GM18498 (cell line): ENCODE results near the gene PCDHB1.

Source experiments
- ATAC-seq: cut with Tn5 transposase; IDR thresholded peaks from one replicate; pipeline ENCODE4 v1.9.1; 2021; ENCODE audit warnings: mild to moderate bottlenecking, moderate library complexity; ENCODE audit not compliant: unreplicated experiment

The PCDHB1 gene, protein sequence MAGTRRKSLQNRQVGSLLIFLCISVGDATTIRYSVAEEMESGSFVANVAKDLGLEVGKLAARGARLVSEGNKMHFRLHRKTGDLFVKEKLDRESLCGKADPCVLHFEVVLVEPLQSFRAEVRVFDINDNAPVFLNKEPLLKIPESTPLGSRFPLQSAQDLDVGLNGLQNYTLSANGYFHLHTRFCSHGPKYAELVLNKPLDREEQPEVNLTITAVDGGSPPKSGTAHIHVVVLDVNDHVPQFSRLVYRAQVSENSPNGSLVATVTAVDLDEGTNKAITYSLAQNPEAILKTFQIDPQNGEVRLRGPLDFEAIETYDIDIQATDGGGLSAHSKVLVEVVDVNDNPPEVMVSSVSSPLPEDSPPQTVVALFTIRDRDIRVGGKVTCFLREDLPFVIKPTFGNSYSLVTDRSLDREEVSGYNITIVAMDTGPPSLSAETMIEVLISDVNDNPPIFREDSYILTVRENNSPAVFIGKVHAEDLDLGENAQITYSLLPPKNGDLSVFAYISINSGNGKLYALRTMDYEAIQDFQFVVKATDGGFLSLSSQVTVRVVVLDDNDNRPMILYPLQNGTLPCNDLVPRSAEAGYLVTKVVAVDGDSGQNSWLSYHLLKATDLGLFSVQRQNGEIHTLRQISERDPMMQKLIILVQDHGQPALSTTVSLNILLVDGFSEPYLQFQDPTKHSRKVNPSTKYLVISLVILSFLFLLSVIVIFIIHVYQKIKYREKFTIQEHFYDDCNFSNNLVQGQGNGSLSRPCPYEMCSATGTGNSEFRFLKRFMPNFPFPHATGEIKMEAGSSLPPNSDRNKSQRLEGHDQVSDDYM

DNA sequence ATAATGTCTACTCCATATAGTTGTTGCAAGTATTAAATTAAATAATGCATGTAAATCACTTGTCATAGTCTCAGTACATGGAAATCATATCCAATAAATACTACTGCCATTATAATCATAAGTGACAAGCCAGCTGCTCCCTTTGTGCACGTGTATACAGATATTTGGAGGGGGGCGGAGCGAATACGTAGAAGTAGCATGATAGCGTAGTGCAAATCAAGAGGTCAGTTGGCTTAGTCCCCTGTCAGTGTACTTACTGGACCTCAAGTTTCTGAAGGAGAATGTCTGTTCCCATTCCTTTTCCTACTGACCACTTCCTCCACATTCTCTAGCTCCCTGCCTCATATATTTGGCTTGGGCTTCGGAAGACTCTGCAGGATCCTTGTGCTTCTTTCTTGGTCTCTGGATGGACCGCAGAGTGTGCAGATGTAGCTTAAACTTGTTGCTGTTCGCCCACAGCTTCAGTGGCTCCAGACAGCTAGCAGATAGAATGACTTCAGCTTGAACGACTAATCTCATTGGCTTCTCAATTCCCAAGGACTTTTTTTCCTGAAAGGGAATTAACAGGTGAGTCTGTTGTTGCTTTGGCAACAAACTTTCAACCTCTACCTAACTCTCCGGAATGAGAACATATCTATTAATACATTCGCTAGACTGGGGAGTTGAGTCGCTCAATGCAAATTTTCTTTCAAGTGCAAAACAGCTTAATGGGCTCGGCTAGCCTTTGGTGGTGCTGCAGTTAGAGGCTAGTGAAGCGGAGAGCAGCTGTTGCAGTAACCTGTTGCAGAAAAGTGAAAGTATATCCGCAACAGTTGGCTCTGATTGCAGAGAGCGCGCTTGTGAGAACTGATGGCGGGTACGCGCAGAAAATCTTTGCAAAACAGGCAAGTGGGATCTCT lies at the start of gene PCDHB1:
Gene PCDHB1, plus strand, starts transcription at position 753 of the 899 bp plus-strand sequence. Its CDS starts 97 bp downstream, at position 850.
- no peak for ATAC-seq

DNA sequence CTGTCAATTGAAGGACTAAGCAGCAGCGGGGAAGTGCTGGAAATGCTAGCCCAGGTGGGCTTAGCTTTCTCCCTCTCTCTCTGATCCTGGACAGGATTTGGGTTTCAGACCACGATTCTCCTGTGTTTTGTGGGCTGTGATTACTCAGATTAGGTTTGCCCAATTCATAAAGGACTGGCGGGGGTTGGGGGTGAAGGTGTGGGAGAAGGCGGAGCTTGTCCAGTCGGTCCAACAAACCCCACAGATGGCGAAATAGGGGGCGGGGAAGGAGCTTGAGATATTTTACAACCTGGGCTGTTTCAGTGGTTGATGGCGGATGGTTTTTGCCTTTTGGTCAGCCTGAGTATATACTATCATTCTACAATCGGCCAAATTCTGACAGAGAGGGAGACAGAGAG lies 49.7 kb upstream of the PCDHB1 start:
- ATAC-seq = no peak

DNA sequence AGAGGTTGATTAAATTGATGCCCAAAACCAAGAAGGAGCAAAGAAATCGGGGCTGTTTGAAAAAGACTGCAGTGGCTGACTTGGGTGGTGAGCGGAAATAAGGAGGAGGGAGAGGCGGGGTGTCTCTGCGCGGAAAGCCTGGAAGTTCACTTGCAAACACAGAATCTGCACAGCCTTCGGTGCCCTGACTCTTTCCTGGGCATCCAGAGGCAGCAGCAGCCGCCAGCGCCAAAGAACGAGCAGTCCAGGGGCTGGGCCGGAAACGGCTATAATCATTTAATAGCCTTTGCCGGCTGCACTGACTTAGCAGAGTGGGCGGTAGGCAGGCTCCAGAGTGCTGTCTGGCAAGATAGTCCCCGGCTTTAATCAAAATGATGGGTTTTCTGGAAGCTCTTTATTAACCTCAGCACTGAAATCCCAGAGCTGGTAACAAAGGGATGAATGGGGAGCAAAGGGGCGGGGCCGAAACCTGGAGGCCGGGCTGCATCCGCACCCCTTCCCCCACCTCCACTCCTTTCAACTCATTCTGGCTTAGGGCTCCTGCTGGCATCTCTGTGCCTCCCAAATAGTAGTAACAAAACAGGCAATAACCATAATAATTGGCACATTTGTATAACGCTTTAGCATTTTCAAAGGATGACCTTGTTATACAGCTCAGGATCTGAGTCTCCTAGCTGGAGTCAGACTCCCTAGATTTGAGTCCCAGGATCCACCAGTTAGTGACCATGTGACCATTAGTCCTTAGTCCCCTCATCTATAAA lies 49.1 kb upstream of the PCDHB1 start:
- no peak for ATAC-seq

DNA sequence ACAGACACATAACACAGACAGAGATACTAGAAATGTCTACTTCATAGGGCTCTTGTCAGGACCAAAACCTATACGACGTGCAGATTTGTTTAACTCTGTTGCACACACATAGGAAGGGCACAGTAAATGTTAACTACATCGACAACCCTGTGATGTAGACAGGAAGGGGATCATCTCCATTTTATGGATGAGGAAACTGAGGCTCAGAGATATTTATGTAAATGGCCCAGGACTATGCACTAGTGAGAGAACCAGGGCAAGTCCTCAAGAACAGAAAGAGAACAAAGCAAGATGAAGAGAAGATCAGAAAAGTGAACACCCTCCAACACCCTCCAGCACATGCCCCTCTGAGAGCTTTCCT lies 48.6 kb upstream of the PCDHB1 start:
- no peak for ATAC-seq

DNA sequence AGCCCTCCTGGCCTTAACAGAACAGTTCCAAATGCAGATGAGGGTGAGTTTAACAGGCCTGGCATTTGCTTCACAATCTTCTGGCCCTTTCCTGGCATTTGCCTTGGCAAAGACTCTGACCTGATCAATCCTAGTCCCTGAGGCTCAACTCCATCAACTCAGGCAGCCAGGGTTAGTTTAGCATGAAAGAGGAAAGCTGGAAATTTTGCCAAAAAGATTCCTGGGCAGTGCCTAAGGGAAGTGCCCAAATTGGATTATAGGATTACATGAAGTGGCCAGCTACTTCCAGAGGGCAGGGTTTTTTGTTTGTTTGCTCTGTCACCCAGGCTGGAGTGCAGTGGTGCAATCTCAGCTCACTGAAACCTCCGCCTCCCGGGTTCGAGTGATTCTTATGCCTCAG lies 48.1 kb upstream of the PCDHB1 start:
- ATAC-seq = no peak

DNA sequence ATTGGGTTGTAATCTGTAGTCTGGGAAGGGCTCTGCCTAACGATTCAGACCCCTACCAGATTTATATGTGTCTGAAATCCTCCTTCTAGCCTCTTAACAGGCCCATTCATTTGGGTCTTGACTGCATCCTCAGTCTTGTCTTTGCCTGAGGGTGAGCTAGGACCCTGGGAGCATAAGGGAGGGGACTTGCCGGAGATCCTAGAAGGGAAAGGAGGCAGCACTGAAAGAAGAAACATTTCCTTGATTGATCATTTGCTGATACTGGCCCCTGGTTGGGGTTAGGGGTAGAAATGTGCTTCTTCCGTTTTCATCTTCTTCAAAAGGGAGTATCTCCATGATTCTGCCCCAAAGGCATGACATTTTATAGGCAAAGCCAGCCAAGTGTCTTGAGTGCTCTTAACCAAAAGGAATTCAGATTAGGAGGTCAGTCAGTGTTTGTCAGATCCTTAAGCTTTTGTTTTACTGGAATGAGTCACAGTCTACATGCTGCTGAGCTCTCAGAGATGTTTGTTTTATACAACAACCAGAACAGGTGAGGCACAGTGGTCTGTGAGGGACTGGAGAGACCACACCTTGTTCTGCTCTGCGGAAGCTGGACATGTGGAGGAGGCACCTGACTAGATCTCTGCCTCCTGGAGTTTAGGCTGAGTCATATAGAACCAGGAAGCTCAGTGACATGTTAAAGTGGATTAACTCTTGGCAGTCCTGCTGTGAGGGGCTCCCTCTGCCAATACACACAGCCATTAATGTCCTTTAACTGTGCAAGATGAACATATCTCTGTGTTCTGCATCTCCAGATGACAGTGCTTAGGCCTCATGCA lies 47.2 kb upstream of the PCDHB1 start:
- no peak for ATAC-seq

DNA sequence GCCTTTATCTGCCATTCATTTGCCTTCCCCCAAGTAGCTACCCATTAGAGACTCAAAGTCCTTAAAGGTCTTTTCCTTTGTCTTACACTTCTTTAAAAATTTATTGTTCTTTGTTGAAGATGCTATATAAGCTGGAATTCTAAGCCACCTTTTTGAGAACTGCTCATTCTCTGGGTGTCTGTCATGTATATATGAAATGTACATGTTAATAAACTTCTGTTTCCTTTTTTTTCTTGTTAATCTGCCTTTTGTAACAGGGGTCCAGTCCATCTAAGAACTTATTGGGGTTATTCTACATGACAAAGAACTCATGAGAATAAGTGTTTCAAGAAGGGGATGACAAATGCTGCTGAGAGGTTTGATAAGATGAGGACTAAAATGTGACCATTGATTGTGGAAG lies 43.4 kb upstream of the PCDHB1 start:
- ATAC-seq = no peak

DNA sequence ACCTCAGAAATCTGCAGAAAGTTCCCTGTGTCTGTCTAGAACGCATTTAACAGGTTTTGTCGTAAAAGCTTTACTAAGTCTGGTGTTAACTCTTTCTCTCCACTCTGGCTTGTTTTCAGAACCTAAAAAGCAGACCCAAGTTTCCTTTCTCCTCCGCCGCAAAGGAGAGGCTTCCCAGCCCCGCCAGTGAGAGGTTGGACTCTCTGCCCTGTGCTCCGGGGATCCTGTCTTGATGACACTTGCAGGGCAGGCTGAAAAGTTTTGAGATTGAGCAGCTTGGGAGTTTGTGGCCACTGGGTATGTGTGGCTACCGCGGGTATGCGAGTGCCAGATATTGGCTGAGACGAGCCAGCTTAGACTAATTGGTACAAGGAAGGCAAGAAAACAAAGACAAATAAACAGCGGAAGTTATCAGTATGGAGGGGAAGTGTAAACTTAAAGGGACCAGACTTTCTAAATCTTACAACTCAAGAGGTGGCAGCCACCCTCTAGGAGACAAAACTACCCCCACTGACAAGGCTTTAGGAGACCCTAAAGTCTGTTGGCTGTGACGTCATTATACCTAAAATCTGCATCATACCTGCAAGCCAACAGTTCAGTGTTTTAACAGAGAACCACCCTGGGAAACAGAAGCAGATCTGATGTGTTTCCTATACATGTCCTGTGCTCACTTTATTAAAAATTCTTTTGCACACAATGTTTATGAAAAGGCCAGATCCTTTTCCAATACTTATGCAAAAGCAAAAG lies 41.0 kb upstream of the PCDHB1 start:
- no peak for ATAC-seq

DNA sequence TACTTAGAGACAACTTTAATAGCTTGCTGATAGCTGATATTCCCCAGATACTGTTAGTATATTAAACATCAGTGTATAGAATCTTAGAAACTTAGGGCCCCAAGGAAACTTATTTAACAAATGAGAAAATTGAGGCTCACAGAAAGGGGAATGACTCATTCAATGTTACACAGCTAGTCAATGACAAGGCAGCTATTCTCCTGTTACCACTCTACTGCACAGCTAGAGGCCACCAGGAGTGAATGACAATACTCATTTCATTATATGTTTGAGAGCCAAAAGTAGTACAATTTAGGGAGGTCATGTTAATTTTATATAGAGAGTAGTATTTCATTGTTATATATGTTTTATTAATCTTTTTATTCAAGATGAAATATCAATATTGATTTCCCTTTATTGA lies 33.2 kb upstream of the PCDHB1 start:
- no peak for ATAC-seq

DNA sequence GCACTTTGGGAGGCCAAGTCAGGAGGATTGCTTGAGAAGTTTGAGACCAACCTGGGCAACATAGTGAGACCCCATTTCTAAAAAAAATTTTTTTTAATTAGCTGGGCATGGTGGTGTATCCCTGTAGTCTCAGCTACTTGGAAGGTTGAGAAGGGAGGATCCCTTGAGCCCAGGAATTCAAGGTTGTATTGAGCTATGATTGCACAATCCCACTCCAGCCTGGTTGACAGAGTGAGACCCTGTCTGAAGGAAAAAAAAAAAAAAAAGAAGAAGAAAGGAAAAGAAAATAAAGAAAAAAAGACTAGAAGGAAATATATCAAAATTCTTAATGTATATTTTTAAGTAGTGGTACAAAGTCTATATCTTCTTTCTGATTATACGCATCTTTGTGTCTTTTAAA lies 28.8 kb upstream of the PCDHB1 start:
- ATAC-seq = no peak

DNA sequence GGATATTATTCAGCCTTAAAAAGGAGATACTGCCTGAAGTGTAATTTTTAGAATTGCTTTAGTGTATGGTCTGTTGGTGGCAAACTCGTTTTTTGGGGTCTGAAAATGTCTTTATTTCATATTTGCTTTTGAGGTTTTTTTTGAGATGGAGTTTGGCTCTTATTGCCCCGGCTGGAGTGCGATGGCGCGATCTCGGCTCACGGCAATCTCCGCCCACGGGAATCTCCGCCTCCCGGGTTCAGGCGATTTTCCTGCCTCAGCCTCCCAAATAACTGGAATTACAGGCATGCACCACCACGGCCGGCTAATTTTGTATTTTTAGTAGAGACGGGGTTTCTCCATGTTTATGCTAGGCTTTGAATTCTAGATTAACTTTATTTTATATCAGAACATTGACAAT lies 20.2 kb upstream of the PCDHB1 start:
- no peak for ATAC-seq

DNA sequence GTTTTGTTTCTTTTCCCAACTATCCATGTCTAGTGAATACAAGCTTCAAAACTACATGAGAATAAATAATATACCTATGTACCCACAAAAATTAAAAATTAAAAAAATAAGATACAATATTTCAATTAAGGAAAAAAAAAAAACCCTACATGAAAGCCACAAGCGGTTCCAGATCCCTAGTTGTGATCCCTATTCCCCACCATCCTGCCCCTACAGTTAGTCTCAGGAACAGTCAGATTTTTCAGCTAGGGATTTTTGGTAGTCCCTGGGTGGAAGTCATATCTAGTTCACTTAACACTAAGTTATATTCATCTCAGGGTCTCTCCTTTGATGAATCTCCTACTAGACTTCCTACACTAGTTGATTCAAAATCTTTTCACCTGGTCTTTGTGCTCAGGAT lies 18.5 kb upstream of the PCDHB1 start:
- no peak for ATAC-seq

DNA sequence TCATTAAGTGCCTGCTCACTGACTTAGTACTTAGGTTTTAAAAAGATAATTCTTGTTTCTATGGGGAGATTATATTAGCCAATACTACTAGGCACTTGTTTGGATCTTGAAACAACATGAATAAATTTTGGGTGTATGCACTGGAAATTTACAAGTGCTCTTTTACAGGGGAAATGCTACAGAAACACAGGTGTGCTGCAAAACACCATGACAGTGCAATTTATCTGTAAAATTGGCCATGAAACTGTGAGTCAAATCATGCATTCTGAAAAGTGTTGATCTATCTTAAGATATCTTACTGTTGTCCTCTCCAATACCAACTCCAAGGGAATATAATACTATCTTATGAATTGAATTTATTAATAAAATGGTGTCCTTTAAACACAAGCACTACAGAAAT lies 12.1 kb upstream of the PCDHB1 start:
- no peak for ATAC-seq

DNA sequence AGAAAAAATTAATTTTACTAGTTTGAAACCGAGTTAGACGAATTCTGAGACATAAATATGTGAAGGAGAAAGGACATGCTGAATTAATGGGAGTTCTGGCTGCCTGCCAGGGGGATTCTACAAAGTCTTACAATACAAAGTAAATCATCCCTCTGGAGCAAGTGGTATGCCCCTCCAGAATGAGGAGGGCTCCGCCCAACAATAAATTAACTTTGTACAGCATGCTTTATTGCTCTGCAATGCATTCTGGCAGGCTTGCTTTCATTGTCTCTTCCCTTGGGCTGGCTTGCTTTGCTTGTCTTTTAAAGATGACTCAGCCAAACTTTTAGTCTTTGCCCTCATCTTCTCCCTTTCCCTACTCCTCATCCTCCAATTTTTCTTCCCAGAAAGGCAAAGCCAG lies 11.7 kb upstream of the PCDHB1 start:
- no peak for ATAC-seq

DNA sequence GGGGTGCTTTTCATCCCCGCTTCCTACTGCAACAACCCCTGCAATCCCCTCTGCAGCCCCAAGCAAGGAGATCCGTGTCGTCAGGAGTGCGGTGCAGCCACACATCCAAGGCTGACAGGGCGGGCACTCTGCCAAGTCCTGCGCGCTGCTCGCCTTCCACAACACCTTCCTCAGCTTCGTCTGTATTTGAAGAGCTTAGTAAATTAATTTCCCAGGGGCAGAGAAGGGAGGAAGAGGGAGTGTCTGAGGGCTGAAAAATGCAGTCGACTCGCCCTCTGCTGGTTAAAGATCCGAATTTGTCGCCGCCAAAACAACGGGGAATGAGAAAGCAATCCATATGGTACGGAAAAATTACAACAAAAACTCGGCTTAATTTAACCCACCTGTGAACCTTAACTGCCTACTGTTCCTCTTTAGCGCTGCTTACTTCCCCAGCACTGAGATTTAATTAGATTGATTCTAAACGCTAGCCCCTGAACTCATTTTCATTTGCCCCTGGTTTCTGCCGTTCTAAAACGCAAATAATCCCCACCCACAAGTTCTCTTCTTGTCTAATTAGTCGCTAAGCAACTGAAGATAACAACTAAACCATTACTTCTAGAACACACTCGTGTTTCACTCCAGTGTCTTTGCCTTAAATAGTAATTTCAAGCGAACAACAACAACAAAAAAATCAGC lies 10.9 kb upstream of the PCDHB1 start:
- ATAC-seq = no peak

DNA sequence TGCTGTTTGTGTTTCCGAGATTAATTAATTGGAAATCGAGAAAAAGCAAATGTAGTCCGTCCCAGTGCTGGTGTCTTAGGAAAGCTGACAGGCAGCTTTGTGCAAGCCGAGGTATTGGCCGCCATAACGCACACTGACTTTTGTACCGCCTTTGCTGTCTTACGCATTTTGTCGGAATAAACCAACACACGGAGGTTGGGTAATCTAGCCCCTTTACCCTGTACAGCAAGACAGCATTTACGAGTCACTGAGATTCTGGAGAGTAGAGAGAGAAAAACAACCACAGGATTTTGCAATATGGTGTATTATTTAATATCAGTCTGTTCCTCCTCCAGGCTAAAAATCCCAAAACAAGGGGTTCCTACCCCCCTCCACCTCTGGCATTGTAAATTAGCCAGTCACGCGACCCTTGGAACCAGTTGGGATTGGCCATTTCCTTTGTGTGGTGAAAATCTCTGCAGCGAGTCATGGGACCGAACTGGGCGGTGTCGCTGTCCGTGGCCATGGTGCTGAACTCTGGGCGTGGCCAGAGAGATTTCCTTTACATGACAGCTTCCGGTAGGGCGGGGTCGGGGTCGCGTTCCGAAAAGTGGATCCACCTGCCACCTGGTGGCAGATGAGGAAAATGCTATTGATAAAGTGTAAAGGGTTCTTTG lies 10.3 kb upstream of the PCDHB1 start:
- ATAC-seq = no peak

DNA sequence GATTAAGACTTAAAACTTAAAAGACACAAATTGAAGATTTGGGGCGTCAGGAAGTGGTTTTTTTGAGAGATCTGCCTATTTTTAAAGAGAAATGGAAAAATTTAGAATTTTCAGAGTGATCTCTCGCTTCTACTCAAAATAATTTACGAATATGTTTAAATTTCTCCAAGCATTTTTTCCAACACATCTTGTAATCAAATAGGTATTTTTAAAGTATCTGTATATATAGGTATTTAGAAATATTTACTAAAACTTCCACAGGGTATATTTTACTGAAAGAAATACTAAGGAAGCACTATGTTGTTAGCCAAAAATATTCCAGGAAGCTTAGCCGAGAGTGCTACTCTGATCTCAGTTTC lies 9.8 kb upstream of the PCDHB1 start:
- ATAC-seq = no peak

DNA sequence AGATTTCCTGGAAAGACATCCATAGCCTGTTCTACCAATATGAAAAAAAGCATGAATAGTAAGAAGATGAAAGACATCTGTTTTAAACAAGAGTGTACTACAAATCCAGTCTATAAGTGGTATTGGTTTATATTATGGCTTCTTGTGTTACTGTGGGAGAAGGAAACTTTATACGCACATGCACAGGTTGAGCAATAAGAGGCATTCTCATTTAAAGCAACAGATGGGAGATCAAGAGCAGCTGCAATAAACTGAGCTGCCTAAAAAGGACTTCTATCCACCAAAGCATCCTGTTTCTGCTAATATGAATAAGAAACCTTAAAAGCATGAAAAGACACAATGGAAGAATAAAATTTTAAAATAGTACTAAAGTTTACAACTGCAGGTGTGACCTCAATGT lies 8.6 kb upstream of the PCDHB1 start:
- no peak for ATAC-seq
